Osteoblast (primary cell): Measurements from ENCODE around the gene RBL1. TPM values are rescaled to one million over a fixed set of nuclear protein-coding genes. Genes with fewer than 3 reads are reported as not detected.
A peak's percentile ranks its signal among the peaks of the same experiment; 100 is the strongest.
"Not testable (repeated sequence)": the region's sequence is repeated elsewhere in the genome, so short reads cannot be mapped to it uniquely, and the experiment has no call there.

Source experiments
- DNase-seq: peaks from one replicate; pipeline ENCODE4 v3.0.0; 2011; ENCODE audit warnings: low spot score, mixed read lengths; ENCODE audit not compliant: insufficient read length; ENCODE audit errors: missing footprints
- H2AFZ ChIP-seq: 2 replicates; pipeline ENCODE4 v1.6.0; 2011; ENCODE audit warnings: mild to moderate bottlenecking, low read length
- H3K27ac ChIP-seq: 2 replicates; pipeline ENCODE4 v1.5.1; 2011; ENCODE audit warnings: mild to moderate bottlenecking, low read depth, low read length, moderate library complexity
- H3K27me3 ChIP-seq: 2 replicates; pipeline ENCODE4 v1.6.0; 2012; ENCODE audit warnings: mild to moderate bottlenecking, control low read depth, inconsistent platforms, low read length, moderate library complexity; ENCODE audit not compliant: insufficient read depth
- H3K36me3 ChIP-seq: 2 replicates; pipeline ENCODE4 v1.5.1; 2011; ENCODE audit warnings: mild to moderate bottlenecking, low read length, control low read depth, moderate library complexity; ENCODE audit not compliant: insufficient read depth
- H3K4me1 ChIP-seq: 2 replicates; pipeline ENCODE4 v1.5.1; 2011; ENCODE audit warnings: mild to moderate bottlenecking, low read length, control low read depth, moderate library complexity; ENCODE audit not compliant: insufficient read depth
- H3K4me2 ChIP-seq: 2 replicates; pipeline ENCODE4 v1.6.0; 2011; ENCODE audit warnings: mild to moderate bottlenecking, low read length; ENCODE audit not compliant: insufficient read depth
- H3K4me3 ChIP-seq: fragments of 200-600 bp; sonication (generic); 3 replicates; pipeline ENCODE4 v1.5.1; 2012; ENCODE audit warnings: mild to moderate bottlenecking, low read length, inconsistent platforms; ENCODE audit not compliant: insufficient read depth
- H3K79me2 ChIP-seq: 2 replicates; pipeline ENCODE4 v1.6.0; 2012; ENCODE audit warnings: mild to moderate bottlenecking, low read length, control low read depth, inconsistent platforms; ENCODE audit not compliant: insufficient read depth
- H3K9me3 ChIP-seq: 2 replicates; pipeline ENCODE4 v1.5.1; 2011; ENCODE audit warnings: low read depth, low read length, control low read depth
- H4K20me1 ChIP-seq: 2 replicates; pipeline ENCODE4 v1.6.0; 2012; ENCODE audit warnings: mild to moderate bottlenecking, low read length, control low read depth; ENCODE audit not compliant: insufficient read depth
- CTCF ChIP-seq: IDR thresholded peaks from 2 replicates; pipeline ENCODE4 v1.5.1; 2011; ENCODE audit warnings: mild to moderate bottlenecking, low read depth, low read length, moderate library complexity; ENCODE audit errors: extremely low read depth
- total RNA-seq: library from RNA; depleted of rRNA; stranded (reverse); fragments of >200 nt; gene quantifications from 2 replicates; pipeline ENCODE4 v1.2.3, GENCODE V29; 2012

RBL1 gene
- total RNA-seq, 1 donor, result 9.8 TPM

- Histone ChIP-seq H3K4me2 (no peak overlapping the region), H3K9me3 (no peaks in the 10 kb centered on the region), H3K27me3 (no peaks in the 10 kb centered on the region), H3K27ac (no peak overlapping the region), H3K4me1 (no peaks in the 10 kb centered on the region), H3K79me2 (peaks cover 22% of the 10 kb centered on the region), H2AFZ (no peak overlapping the region), H3K4me3 (no peak overlapping the region), H3K36me3 (no peaks in the 10 kb centered on the region), H4K20me1 (no peaks in the 10 kb centered on the region)
- TF ChIP-seq CTCF, result no peak
- no peak for DNase-seq
These were observed 19.7 kb downstream of the RBL1 start for GRCh38 chr20:37075932-37076685.

- no peak overlapping the region for H3K27ac ChIP-seq
- H3K4me2 ChIP-seq, result no peak overlapping the region
- TF ChIP-seq CTCF, result no peak
- H2AFZ ChIP-seq, result no peak overlapping the region
- no peak overlapping the region for H3K4me3 ChIP-seq
- no peaks in the 10 kb centered on the region for H3K9me3 ChIP-seq
- no peaks in the 10 kb centered on the region for H4K20me1 ChIP-seq
- no peak for DNase-seq
- no peaks in the 10 kb centered on the region for H3K4me1 ChIP-seq
- H3K79me2 ChIP-seq, result peaks cover 14% of the 10 kb centered on the region
- no peaks in the 10 kb centered on the region for H3K27me3 ChIP-seq
- no peaks in the 10 kb centered on the region for H3K36me3 ChIP-seq
These were observed 23.3 kb downstream of the RBL1 start for GRCh38 chr20:37072293-37073196.

GRCh38 chr20:37071481-37071911 is 24.3 kb downstream of the RBL1 start:
- DNase-seq, result no peak
- Histone ChIP-seq H3K9me3 (no peaks in the 10 kb centered on the region), H3K4me3 (no peak overlapping the region), H2AFZ (peak overlapping the region; percentile 38), H3K4me1 (no peaks in the 10 kb centered on the region), H3K27ac (no peak overlapping the region), H3K27me3 (no peaks in the 10 kb centered on the region), H3K4me2 (peak overlapping the region; percentile 10), H3K36me3 (peaks cover 6% of the 10 kb centered on the region), H4K20me1 (no peaks in the 10 kb centered on the region), H3K79me2 (peaks cover 10% of the 10 kb centered on the region)
- TF ChIP-seq CTCF, result no peak

DNA sequence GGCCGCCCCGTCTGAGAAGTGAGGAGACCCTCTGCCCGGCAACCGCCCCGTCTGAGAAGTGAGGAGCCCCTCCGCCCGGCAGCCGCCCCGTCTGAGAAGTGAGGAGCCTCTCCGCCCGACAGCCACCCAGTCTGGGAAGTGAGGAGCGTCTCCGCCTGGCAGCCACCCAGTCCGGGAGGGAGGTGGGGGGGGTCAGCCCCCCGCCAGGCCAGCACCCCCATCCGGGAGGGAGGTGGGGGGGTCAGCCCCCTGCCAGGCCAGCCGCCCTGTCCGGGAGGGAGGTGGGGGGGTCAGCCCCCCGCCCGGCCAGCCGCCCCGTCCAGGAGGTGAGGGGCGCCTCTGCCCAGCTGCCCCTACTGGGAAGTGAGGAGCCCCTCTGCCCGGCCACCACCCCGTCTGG is 26.2 kb downstream of the RBL1 start:
- not testable (repeated sequence) for DNase-seq, H3K4me1 ChIP-seq, H3K79me2 ChIP-seq, H3K4me3 ChIP-seq, H4K20me1 ChIP-seq, H3K27me3 ChIP-seq, H3K9me3 ChIP-seq, H3K27ac ChIP-seq, H2AFZ ChIP-seq, H3K4me2 ChIP-seq
- H3K36me3 ChIP-seq, result peaks cover 13% of the 10 kb centered on the region
